Measurements from ENCODE around the gene ARHGAP26. TPM values are rescaled to one million over a fixed set of nuclear protein-coding genes. Genes with fewer than 3 reads are reported as not detected.
A peak's percentile ranks its signal among the peaks of the same experiment; 100 is the strongest.

ARHGAP26 gene
- total RNA-seq, 1 donor from 2014 or later, result 18.7 TPM

GRCh38 chr5:143078313-143078712, 308.1 kb downstream of the ARHGAP26 start:
- Mint-ChIP-seq H3K36me3 (peaks cover 8% of the 10 kb centered on the region), H3K4me3 (no peak overlapping the region), H3K9me3 (peaks cover 4% of the 10 kb centered on the region), H3K27ac (peak overlapping the region; percentile 29), H3K27me3 (no peaks in the 10 kb centered on the region), H3K4me1 (ENCODE audit: unreplicated experiment) (peaks cover 13% of the 10 kb centered on the region)
- no peak for DNase-seq (ENCODE audit: extremely low spot score, unreplicated experiment)
- no peak for TF ChIP-seq CTCF (conservative IDR thresholded peaks at IDR 0.05)

GRCh38 chr5:143078971-143079370, 308.8 kb downstream of the ARHGAP26 start:
- H3K9me3 Mint-ChIP-seq, result peaks cover 4% of the 10 kb centered on the region
- H3K36me3 Mint-ChIP-seq, result peaks cover 8% of the 10 kb centered on the region
- DNase-seq (ENCODE audit: extremely low spot score, unreplicated experiment), result no peak
- no peak for TF ChIP-seq CTCF (conservative IDR thresholded peaks at IDR 0.05)
- H3K27ac Mint-ChIP-seq, result no peak overlapping the region
- no peak overlapping the region for H3K4me3 Mint-ChIP-seq
- no peaks in the 10 kb centered on the region for H3K27me3 Mint-ChIP-seq
- H3K4me1 Mint-ChIP-seq (ENCODE audit: unreplicated experiment), result peaks cover 13% of the 10 kb centered on the region

- Mint-ChIP-seq H3K27ac (no peak overlapping the region), H3K4me1 (ENCODE audit: unreplicated experiment) (peaks cover 13% of the 10 kb centered on the region), H3K4me3 (no peak overlapping the region), H3K27me3 (no peaks in the 10 kb centered on the region), H3K9me3 (no peaks in the 10 kb centered on the region), H3K36me3 (peaks cover 8% of the 10 kb centered on the region)
- TF ChIP-seq CTCF (conservative IDR thresholded peaks at IDR 0.05), result no peak
- no peak for DNase-seq (ENCODE audit: extremely low spot score, unreplicated experiment)
Measured at GRCh38 chr5:143080407-143080806, 310.2 kb downstream of the ARHGAP26 start.

- Mint-ChIP-seq H3K27ac (no peak overlapping the region), H3K36me3 (peaks cover 8% of the 10 kb centered on the region), H3K4me3 (no peak overlapping the region), H3K27me3 (no peaks in the 10 kb centered on the region), H3K9me3 (no peaks in the 10 kb centered on the region), H3K4me1 (ENCODE audit: unreplicated experiment) (peaks cover 13% of the 10 kb centered on the region)
- TF ChIP-seq CTCF (conservative IDR thresholded peaks at IDR 0.05), result no peak
- no peak for DNase-seq (ENCODE audit: extremely low spot score, unreplicated experiment)
Measured at GRCh38 chr5:143080982-143081381, 310.8 kb downstream of the ARHGAP26 start.

GRCh38 chr5:143083006-143083405, 312.8 kb downstream of the ARHGAP26 start:
- TF ChIP-seq CTCF (conservative IDR thresholded peaks at IDR 0.05), result no peak
- peaks cover 19% of the 10 kb centered on the region for H3K4me1 Mint-ChIP-seq (ENCODE audit: unreplicated experiment)
- H3K27me3 Mint-ChIP-seq, result no peaks in the 10 kb centered on the region
- H3K9me3 Mint-ChIP-seq, result no peaks in the 10 kb centered on the region
- DNase-seq (ENCODE audit: extremely low spot score, unreplicated experiment), result no peak
- peaks cover 8% of the 10 kb centered on the region for H3K36me3 Mint-ChIP-seq
- H3K27ac Mint-ChIP-seq, result no peak overlapping the region
- no peak overlapping the region for H3K4me3 Mint-ChIP-seq

GRCh38 chr5:143084407-143084806, 314.2 kb downstream of the ARHGAP26 start:
- no peak overlapping the region for H3K4me3 Mint-ChIP-seq
- H3K4me1 Mint-ChIP-seq (ENCODE audit: unreplicated experiment), result peaks cover 10% of the 10 kb centered on the region
- peaks cover 8% of the 10 kb centered on the region for H3K36me3 Mint-ChIP-seq
- no peaks in the 10 kb centered on the region for H3K9me3 Mint-ChIP-seq
- DNase-seq (ENCODE audit: extremely low spot score, unreplicated experiment), result no peak
- H3K27ac Mint-ChIP-seq, result no peak overlapping the region
- TF ChIP-seq CTCF (conservative IDR thresholded peaks at IDR 0.05), result no peak
- no peaks in the 10 kb centered on the region for H3K27me3 Mint-ChIP-seq

Measured in type B pancreatic cell (in vitro differentiated cells).